ENCODE results near the gene DESI2. TPM values are rescaled to one million over a fixed set of nuclear protein-coding genes. Genes with fewer than 3 reads are reported as not detected.
"Not testable (repeated sequence)": the region's sequence is repeated elsewhere in the genome, so short reads cannot be mapped to it uniquely, and the experiment has no call there.

DESI2 gene
- total RNA-seq, 2 experiments from 2014 or later, result 24.8 to 25.6 TPM

GRCh38 chr1:244678697-244679096 lies 25.8 kb downstream of the DESI2 start:
- Mint-ChIP-seq H3K4me3 (no peak overlapping the region), H3K27me3 (no peaks in the 10 kb centered on the region), H3K27ac (no peak overlapping the region), H3K36me3 (peaks cover 23% of the 10 kb centered on the region), H3K9me3 (no peaks in the 10 kb centered on the region), H3K4me1 (ENCODE audit: low read depth) (peaks cover 26% of the 10 kb centered on the region)
- intact Hi-C loops (cut with micrococcal nuclease), result no loop called here
- POLR2A ChIA-PET, result no interaction called here
- DNase-seq, result no peak
- CTCF ChIA-PET, result no interaction called here

GRCh38 chr1:244680667-244681066 lies 27.7 kb downstream of the DESI2 start:
- Mint-ChIP-seq H3K4me1 (ENCODE audit: low read depth) (peaks cover 23% of the 10 kb centered on the region), H3K27ac (no peak overlapping the region), H3K4me3 (no peak overlapping the region), H3K36me3 (peaks cover 21% of the 10 kb centered on the region), H3K9me3 (no peaks in the 10 kb centered on the region), H3K27me3 (no peaks in the 10 kb centered on the region)
- intact Hi-C loops (cut with micrococcal nuclease), result no loop called here
- ChIA-PET CTCF (no interaction called here), POLR2A (no interaction called here)
- no peak for DNase-seq

GRCh38 chr1:244682087-244682486 lies 29.2 kb downstream of the DESI2 start:
- intact Hi-C loops (cut with micrococcal nuclease); DNase-seq: not testable (repeated sequence)
- peaks cover 26% of the 10 kb centered on the region for H3K36me3 Mint-ChIP-seq

GRCh38 chr1:244695937-244696336 lies 43.0 kb downstream of the DESI2 start:
- H3K4me3 Mint-ChIP-seq, result no peak overlapping the region
- H3K36me3 Mint-ChIP-seq, result peaks cover 61% of the 10 kb centered on the region
- H3K4me1 Mint-ChIP-seq (ENCODE audit: low read depth), result no peaks in the 10 kb centered on the region
- CTCF ChIA-PET, result no interaction called here
- H3K9me3 Mint-ChIP-seq, result peaks cover 5% of the 10 kb centered on the region
- H3K27ac Mint-ChIP-seq, result no peak overlapping the region
- intact Hi-C loops (cut with micrococcal nuclease), result no loop called here
- no peaks in the 10 kb centered on the region for H3K27me3 Mint-ChIP-seq
- no peak for DNase-seq
- POLR2A ChIA-PET, result no interaction called here

More at GRCh38 chr1:244682087-244682486, 29.2 kb downstream of the DESI2 start:
- H3K4me3 Mint-ChIP-seq, H3K9me3 Mint-ChIP-seq, H3K27me3 Mint-ChIP-seq, POLR2A ChIA-PET, H3K27ac Mint-ChIP-seq: not testable (repeated sequence)
- CTCF ChIA-PET, result interaction anchor here (0.7 kb wide), 1 partner anchor 114 kb away, joined by 3 read pairs; no protein-coding TSS in a partner anchor
- H3K4me1 Mint-ChIP-seq (ENCODE audit: low read depth), result peaks cover 20% of the 10 kb centered on the region

GRCh38 chr1:244699741-244700140 lies 46.8 kb downstream of the DESI2 start:
- Mint-ChIP-seq H3K36me3 (peaks cover 54% of the 10 kb centered on the region), H3K9me3 (peaks cover 5% of the 10 kb centered on the region), H3K27me3 (no peaks in the 10 kb centered on the region), H3K4me3 (no peak overlapping the region), H3K4me1 (ENCODE audit: low read depth) (no peaks in the 10 kb centered on the region), H3K27ac (no peak overlapping the region)
- intact Hi-C loops (cut with micrococcal nuclease), result no loop called here
- DNase-seq, result no peak
- ChIA-PET CTCF (no interaction called here), POLR2A (no interaction called here)

- peaks cover 59% of the 10 kb centered on the region for H3K36me3 Mint-ChIP-seq
- no peaks in the 10 kb centered on the region for H3K27me3 Mint-ChIP-seq
- POLR2A ChIA-PET, result no interaction called here
- CTCF ChIA-PET, result no interaction called here
- no peak overlapping the region for H3K4me3 Mint-ChIP-seq
- DNase-seq, result no peak
- intact Hi-C loops (cut with micrococcal nuclease), result no loop called here
- peaks cover 5% of the 10 kb centered on the region for H3K9me3 Mint-ChIP-seq
- no peaks in the 10 kb centered on the region for H3K4me1 Mint-ChIP-seq (ENCODE audit: low read depth)
- H3K27ac Mint-ChIP-seq, result no peak overlapping the region
These were observed 47.9 kb downstream of the DESI2 start for GRCh38 chr1:244700808-244701207.

- POLR2A ChIA-PET, result no interaction called here
- H3K4me1 Mint-ChIP-seq (ENCODE audit: low read depth), result no peaks in the 10 kb centered on the region
- H3K36me3 Mint-ChIP-seq, result peaks cover 45% of the 10 kb centered on the region
- H3K9me3 Mint-ChIP-seq, result peaks cover 5% of the 10 kb centered on the region
- DNase-seq, result no peak
- H3K27ac Mint-ChIP-seq, result no peak overlapping the region
- intact Hi-C loops (cut with micrococcal nuclease), result no loop called here
- H3K4me3 Mint-ChIP-seq, result no peak overlapping the region
- CTCF ChIA-PET, result no interaction called here
- H3K27me3 Mint-ChIP-seq, result no peaks in the 10 kb centered on the region
These were observed 49.7 kb downstream of the DESI2 start for GRCh38 chr1:244702620-244703019.

- intact Hi-C loops (cut with micrococcal nuclease), result no loop called here
- Mint-ChIP-seq H3K4me1 (ENCODE audit: low read depth) (no peaks in the 10 kb centered on the region), H3K4me3 (no peak overlapping the region), H3K27me3 (no peaks in the 10 kb centered on the region), H3K9me3 (peaks cover 3% of the 10 kb centered on the region), H3K36me3 (peaks cover 31% of the 10 kb centered on the region), H3K27ac (no peak overlapping the region)
- CTCF ChIA-PET, result no interaction called here
- POLR2A ChIA-PET, result no interaction called here
- no peak for DNase-seq
These were observed 51.2 kb downstream of the DESI2 start for GRCh38 chr1:244704107-244704506.

GRCh38 chr1:244705261-244706234 lies 52.6 kb downstream of the DESI2 start:
- CTCF ChIA-PET, result no interaction called here
- no peak overlapping the region for H3K27ac Mint-ChIP-seq
- intact Hi-C loops (cut with micrococcal nuclease), result no loop called here

GRCh38 chr1:244709076-244709475 lies 56.1 kb downstream of the DESI2 start:
- no peak for DNase-seq
- Mint-ChIP-seq H3K4me3 (no peak overlapping the region), H3K4me1 (ENCODE audit: low read depth) (peaks cover 3% of the 10 kb centered on the region), H3K27ac (no peak overlapping the region), H3K27me3 (no peaks in the 10 kb centered on the region), H3K36me3 (peaks cover 6% of the 10 kb centered on the region), H3K9me3 (no peaks in the 10 kb centered on the region)
- intact Hi-C loops (cut with micrococcal nuclease), result no loop called here
- ChIA-PET POLR2A (no interaction called here), CTCF (interaction anchor here (0.8 kb wide), 1 partner anchor 23 kb away, joined by 3 read pairs; no protein-coding TSS in a partner anchor)

More at GRCh38 chr1:244705261-244706234, 52.6 kb downstream of the DESI2 start:
- Mint-ChIP-seq H3K36me3 (peaks cover 18% of the 10 kb centered on the region), H3K4me1 (ENCODE audit: low read depth) (no peaks in the 10 kb centered on the region), H3K9me3 (no peaks in the 10 kb centered on the region), H3K27me3 (no peaks in the 10 kb centered on the region), H3K4me3 (no peak overlapping the region)
- DNase-seq, result no peak
- POLR2A ChIA-PET, result no interaction called here

GRCh38 chr1:244709476-244710368 lies 56.8 kb downstream of the DESI2 start:
- Mint-ChIP-seq H3K4me3 (no peak overlapping the region), H3K9me3 (no peaks in the 10 kb centered on the region), H3K36me3 (peaks cover 6% of the 10 kb centered on the region), H3K27ac (no peak overlapping the region), H3K27me3 (no peaks in the 10 kb centered on the region), H3K4me1 (ENCODE audit: low read depth) (peaks cover 3% of the 10 kb centered on the region)
- ChIA-PET POLR2A (no interaction called here), CTCF (no interaction called here)
- intact Hi-C loops (cut with micrococcal nuclease), result no loop called here
- no peak for DNase-seq

- Mint-ChIP-seq H3K4me3 (no peak overlapping the region), H3K36me3 (peaks cover 4% of the 10 kb centered on the region), H3K27me3 (no peaks in the 10 kb centered on the region), H3K9me3 (no peaks in the 10 kb centered on the region), H3K27ac (no peak overlapping the region), H3K4me1 (ENCODE audit: low read depth) (peaks cover 3% of the 10 kb centered on the region)
- POLR2A ChIA-PET, result no interaction called here
- CTCF ChIA-PET, result no interaction called here
- intact Hi-C loops (cut with micrococcal nuclease), result no loop called here
- no peak for DNase-seq
These were observed 57.6 kb downstream of the DESI2 start for GRCh38 chr1:244710474-244711062.
